Hepatocyte (in vitro differentiated cells): ENCODE measurements around the gene ATP5PD. TPM values are rescaled to one million over a fixed set of nuclear protein-coding genes. Genes with fewer than 3 reads are reported as not detected.
A peak's percentile ranks its signal among the peaks of the same experiment; 100 is the strongest.

ENCODE experiments used
- DNase-seq: peaks from one replicate; pipeline ENCODE4 v3.0.0-alpha.2; 2016; ENCODE audit warnings: low spot score
- H2AFZ ChIP-seq: fragments of 200-600 bp; sonication (generic); 2 replicates; pipeline ENCODE4 v1.6.0; 2016; ENCODE audit warnings: antibody characterized with exemption, mild to moderate bottlenecking
- H3K27ac ChIP-seq: fragments of 200-600 bp; sonication (generic); 2 replicates; pipeline ENCODE4 v1.5.1; 2016; ENCODE audit warnings: mild to moderate bottlenecking
- H3K27me3 ChIP-seq: fragments of 200-600 bp; sonication (generic); 2 replicates; pipeline ENCODE4 v1.6.1; 2016
- H3K36me3 ChIP-seq: fragments of 200-600 bp; sonication (generic); replicated peaks from 2 replicates; pipeline ENCODE4 v1.5.1; 2016; ENCODE audit warnings: low read depth; ENCODE audit not compliant: insufficient read depth
- H3K4me1 ChIP-seq: fragments of 200-600 bp; sonication (generic); 2 replicates; pipeline ENCODE4 v1.5.1; 2016; ENCODE audit warnings: mild to moderate bottlenecking, moderate library complexity; ENCODE audit not compliant: insufficient read depth
- H3K4me2 ChIP-seq: fragments of 200-600 bp; sonication (generic); 2 replicates; pipeline ENCODE4 v1.6.0; 2016
- H3K4me3 ChIP-seq: fragments of 200-600 bp; sonication (generic); 2 replicates; pipeline ENCODE4 v1.5.1; 2016; ENCODE audit warnings: mild to moderate bottlenecking
- H3K79me2 ChIP-seq: fragments of 200-600 bp; sonication (generic); 2 replicates; pipeline ENCODE4 v1.6.0; 2017; ENCODE audit warnings: mild to moderate bottlenecking
- H3K9me2 ChIP-seq: fragments of 200-600 bp; sonication (generic); replicated peaks from 2 replicates; pipeline ENCODE4 v1.6.0; 2017; ENCODE audit warnings: mild to moderate bottlenecking; ENCODE audit not compliant: insufficient read depth
- H3K9me3 ChIP-seq: fragments of 200-600 bp; sonication (generic); 2 replicates; pipeline ENCODE4 v1.5.1; 2016; ENCODE audit warnings: low read depth, mild to moderate bottlenecking
- H4K20me1 ChIP-seq: fragments of 200-600 bp; sonication (generic); 2 replicates; pipeline ENCODE4 v1.6.0; 2016; ENCODE audit warnings: mild to moderate bottlenecking; ENCODE audit not compliant: insufficient read depth, poor library complexity, severe bottlenecking
- EZH2 ChIP-seq: fragments of 200-600 bp; sonication (generic); IDR thresholded peaks from 2 replicates; pipeline ENCODE4 v1.6.1; 2016; ENCODE audit warnings: antibody characterized with exemption, mild to moderate bottlenecking, borderline replicate concordance
- EZH2phosphoT487 ChIP-seq: fragments of 200-600 bp; sonication (generic); IDR thresholded peaks from one replicate; pipeline ENCODE4 v1.6.1; 2018; ENCODE audit warnings: antibody characterized with exemption, mild to moderate bottlenecking, low read depth, moderate library complexity; ENCODE audit not compliant: unreplicated experiment, severe bottlenecking
- WGBS: methylation state at CpG from one replicate; pipeline ENCODE4 v1.1.6; 2016; ENCODE audit warnings: low lambda C conversion rate; ENCODE audit errors: missing lambda C conversion rate; 5-methylcytosine and 5-hydroxymethylcytosine counted together
- polyA plus RNA-seq: library from polyadenylated mRNA; unstranded; fragments of >200 nt; fragmentation: Nextera tagmentation; extraction: Ambion mirVana; gene quantifications from 2 replicates; pipeline ENCODE4 v1.2.1, GENCODE V29; 2016
- total RNA-seq: library from RNA; depleted of rRNA; stranded (reverse); fragments of >200 nt; gene quantifications from 2 replicates; pipeline ENCODE4 v1.2.3, GENCODE V29; 2014
- TF ChIP-seq, protein P1 (sequence below): fragments of 200-600 bp; sonication (generic); IDR thresholded peaks from 2 replicates; pipeline ENCODE4 v1.5.1; 2016; ENCODE audit warnings: antibody characterized with exemption, mild to moderate bottlenecking; ENCODE audit not compliant: poor library complexity

Gene ATP5PD
- total and polyA plus RNA-seq, 2 experiments from 2014 or later = 296 to 332 TPM

DNA sequence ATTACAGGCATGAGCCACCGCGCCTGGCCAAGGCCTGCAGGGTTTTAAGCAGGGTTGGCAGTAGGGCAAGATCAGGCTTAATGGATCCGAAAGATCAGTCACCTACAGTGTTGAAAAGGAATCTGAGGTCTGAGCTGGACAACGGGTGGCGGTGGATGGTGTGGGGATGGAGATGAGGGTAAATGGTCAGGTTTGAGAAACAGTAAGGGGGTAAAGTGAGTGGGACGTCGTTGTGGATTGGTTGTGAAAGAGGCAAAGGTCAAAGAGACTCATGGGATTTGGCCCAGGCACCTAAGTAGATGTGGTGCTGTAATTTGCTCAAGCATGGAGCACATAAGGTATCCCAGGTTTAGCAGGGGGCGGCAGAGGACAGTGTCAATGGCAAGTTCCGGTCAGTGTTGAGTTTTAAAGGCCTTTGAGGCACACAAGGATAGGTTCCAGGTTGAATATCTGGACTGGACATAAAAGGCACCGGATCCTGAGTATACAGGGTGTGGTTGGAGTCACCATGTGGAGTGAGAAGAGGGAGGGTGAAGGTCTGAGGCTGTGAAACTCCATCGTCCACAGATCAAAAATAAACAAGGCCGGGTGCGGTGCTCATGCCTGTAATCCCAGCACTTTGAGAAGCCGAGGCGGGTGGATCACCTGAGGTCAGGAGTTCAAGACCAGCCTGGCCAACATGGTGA is 39.9 kb upstream of the ATP5PD start:
- peaks cover 29% of the 10 kb centered on the region for H3K79me2 ChIP-seq
- TF ChIP-seq EZH2 (no peak), EZH2phosphoT487 (no peak)
- TF ChIP-seq, protein P1, sequence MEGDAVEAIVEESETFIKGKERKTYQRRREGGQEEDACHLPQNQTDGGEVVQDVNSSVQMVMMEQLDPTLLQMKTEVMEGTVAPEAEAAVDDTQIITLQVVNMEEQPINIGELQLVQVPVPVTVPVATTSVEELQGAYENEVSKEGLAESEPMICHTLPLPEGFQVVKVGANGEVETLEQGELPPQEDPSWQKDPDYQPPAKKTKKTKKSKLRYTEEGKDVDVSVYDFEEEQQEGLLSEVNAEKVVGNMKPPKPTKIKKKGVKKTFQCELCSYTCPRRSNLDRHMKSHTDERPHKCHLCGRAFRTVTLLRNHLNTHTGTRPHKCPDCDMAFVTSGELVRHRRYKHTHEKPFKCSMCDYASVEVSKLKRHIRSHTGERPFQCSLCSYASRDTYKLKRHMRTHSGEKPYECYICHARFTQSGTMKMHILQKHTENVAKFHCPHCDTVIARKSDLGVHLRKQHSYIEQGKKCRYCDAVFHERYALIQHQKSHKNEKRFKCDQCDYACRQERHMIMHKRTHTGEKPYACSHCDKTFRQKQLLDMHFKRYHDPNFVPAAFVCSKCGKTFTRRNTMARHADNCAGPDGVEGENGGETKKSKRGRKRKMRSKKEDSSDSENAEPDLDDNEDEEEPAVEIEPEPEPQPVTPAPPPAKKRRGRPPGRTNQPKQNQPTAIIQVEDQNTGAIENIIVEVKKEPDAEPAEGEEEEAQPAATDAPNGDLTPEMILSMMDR = no peak
- peaks cover 48% of the 10 kb centered on the region for H3K4me1 ChIP-seq
- H3K36me3 ChIP-seq = no peaks in the 10 kb centered on the region
- no peak overlapping the region for H2AFZ ChIP-seq
- no peaks in the 10 kb centered on the region for H3K9me2 ChIP-seq
- 72% methylated on average over 15 of the region's 15 CpGs for WGBS
- no peaks in the 10 kb centered on the region for H4K20me1 ChIP-seq
- no peaks in the 10 kb centered on the region for H3K9me3 ChIP-seq
- no peak overlapping the region for H3K4me3 ChIP-seq
- peak; percentile 44 for DNase-seq
- H3K27ac ChIP-seq = peak overlapping the region; percentile 99
- peak overlapping the region; percentile 91 for H3K4me2 ChIP-seq
- no peaks in the 10 kb centered on the region for H3K27me3 ChIP-seq

DNA sequence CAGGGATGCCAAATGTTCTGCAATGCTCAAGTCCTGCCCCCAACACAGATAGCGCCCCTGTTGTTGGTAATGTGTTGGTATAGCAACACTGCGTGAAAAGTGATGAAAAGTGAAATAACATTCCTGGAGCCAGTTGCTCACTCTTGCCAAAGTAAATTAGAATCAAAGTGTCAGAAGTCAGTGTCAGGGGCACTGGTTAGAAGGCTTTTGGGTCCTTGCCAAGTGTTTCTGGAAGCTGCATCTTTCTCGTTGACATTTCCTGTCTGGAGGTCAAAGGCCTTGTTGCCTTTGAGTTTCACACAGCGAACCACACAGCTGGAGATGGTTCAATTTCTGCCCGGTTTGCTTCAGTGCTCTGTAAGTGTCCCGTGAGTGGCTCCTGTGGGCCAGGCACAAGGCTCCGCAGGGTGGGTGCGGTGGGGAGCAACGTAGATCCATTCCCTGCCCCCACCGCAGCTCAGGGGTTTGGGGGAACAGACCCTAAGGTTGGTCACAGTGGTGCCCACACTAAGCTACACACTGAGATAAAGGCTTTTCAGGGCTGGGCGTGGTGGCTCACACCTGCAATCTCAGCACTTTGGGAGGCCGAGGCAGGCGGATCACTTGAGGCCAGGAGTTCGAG is 37.4 kb upstream of the ATP5PD start:
- Histone ChIP-seq H3K36me3 (no peaks in the 10 kb centered on the region), H3K27me3 (no peaks in the 10 kb centered on the region), H3K79me2 (peaks cover 10% of the 10 kb centered on the region), H4K20me1 (no peaks in the 10 kb centered on the region), H3K4me1 (peaks cover 29% of the 10 kb centered on the region), H2AFZ (no peak overlapping the region), H3K27ac (no peak overlapping the region), H3K9me2 (no peaks in the 10 kb centered on the region), H3K4me2 (no peak overlapping the region), H3K9me3 (no peaks in the 10 kb centered on the region), H3K4me3 (no peak overlapping the region)
- TF ChIP-seq EZH2phosphoT487 (no peak), EZH2 (no peak)
- TF ChIP-seq, protein P1 = no peak
- DNase-seq = peak; percentile 67
- WGBS = 74% methylated on average over 14 of the region's 14 CpGs

DNA sequence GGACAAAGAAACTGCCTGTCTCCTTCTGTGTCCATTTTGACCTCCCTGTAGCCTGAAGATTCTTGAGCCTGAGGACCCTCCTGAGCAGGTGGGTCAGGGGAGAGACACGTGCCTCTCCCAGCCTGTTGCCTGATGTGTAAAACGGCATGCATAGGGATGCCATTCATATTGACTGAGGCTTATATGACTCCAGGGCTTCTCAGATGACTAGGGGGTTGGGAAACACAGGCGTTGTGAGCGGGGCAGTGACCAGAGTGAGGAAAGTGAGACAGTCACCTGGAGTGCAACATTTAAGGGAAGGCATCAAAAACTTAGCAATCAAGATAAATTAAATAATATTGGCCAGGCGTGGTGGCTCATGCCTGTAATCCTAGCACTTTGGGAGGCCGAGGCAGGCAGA is 35.9 kb upstream of the ATP5PD start:
- Histone ChIP-seq H3K36me3 (no peaks in the 10 kb centered on the region), H3K4me2 (no peak overlapping the region), H3K27ac (no peak overlapping the region), H3K27me3 (no peaks in the 10 kb centered on the region), H3K9me3 (no peaks in the 10 kb centered on the region), H3K9me2 (no peaks in the 10 kb centered on the region), H3K4me3 (no peak overlapping the region), H3K4me1 (peaks cover 34% of the 10 kb centered on the region), H3K79me2 (no peaks in the 10 kb centered on the region), H4K20me1 (no peaks in the 10 kb centered on the region), H2AFZ (no peak overlapping the region)
- TF ChIP-seq EZH2 = no peak
- TF ChIP-seq, protein P1 = no peak
- TF ChIP-seq EZH2phosphoT487 = no peak
- DNase-seq = no peak
- 65% methylated on average over 6 of the region's 6 CpGs for WGBS
